Measurements from ENCODE around the gene HTR1A. TPM values are rescaled to one million over a fixed set of nuclear protein-coding genes. Genes with fewer than 3 reads are reported as not detected.

The HTR1A gene
- total RNA-seq (2021; fragmentation: NEBNext Ultra II Directional; extraction: Animal tissue kit (Norgen Biotek cat#: 25700)) (3.8 and 4.7 TPM in 2 replicates), polyA plus RNA-seq (2011; rRNA removed) (6.2 and 6.5 TPM in 2 replicates), polyA minus RNA-seq (2011; rRNA and poly(A)+ RNA removed) (5.6 and 8.3 TPM in 2 replicates)
- 4.2 TPM for polyA plus RNA-seq (2011; cell fraction: cytosol; rRNA removed)
- 5.5 TPM for polyA plus RNA-seq (2011; cell fraction: nucleus; rRNA removed)
- polyA plus RNA-seq (2012, experiment 1 of 2) = 3.8 to 8.1 TPM (median 4.4 TPM) in 4 replicates
- polyA plus RNA-seq (2012, experiment 2 of 2) = 3.0 TPM
- 1.6 TPM for polyA plus RNA-seq (2013, experiment 1 of 2)
- 1.8 TPM for polyA plus RNA-seq (2013, experiment 2 of 2)
- polyA minus RNA-seq (2011; cell fraction: cytosol; rRNA and poly(A)+ RNA removed) = 6.5 TPM
- polyA minus RNA-seq (2011; cell fraction: nucleus; rRNA and poly(A)+ RNA removed) = 7.9 TPM
- long read RNA-seq, experiment 1 = 0 reads
- long read RNA-seq, experiment 2 = 0 reads

DNA sequence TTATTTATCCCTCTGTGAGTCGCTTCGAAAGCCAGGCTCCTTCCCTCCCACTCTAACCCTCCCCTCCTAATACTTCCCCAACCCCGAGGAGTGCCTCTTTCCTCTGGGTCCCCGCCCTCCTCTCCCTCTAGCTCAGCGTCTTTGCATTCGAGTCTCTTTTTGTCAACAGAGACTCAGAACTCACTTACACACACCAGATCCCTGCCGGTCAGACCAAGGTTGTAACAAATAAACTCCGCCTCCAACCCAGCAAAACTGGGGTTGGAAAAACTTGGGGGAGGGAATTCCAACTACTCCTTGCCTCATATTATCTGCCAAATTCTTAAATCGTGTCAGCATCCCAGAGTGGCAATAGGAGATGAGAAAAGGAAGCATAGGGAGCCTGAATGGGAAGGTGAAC, at the start of gene HTR1A:
Gene HTR1A, minus strand, starts transcription at position 167 of the 400 bp plus-strand sequence. CDS start 726 bp downstream, outside the sequence.
- peak within 1 kb of the TSS; percentile 9 for H4K8ac ChIP-seq (ENCODE audit: extremely low read depth, insufficient read depth, low read length)
- no peak within 1 kb of the TSS for H3K14ac ChIP-seq (ENCODE audit: insufficient read length)
- no peak within 1 kb of the TSS for H2BK20ac ChIP-seq (ENCODE audit: low read length)
- peak within 1 kb of the TSS; percentile 50 to 64 (median 58) for H3K4me3 ChIP-seq (ENCODE audit: extremely low read depth in 1 of 4, insufficient read depth in 2 of 4, low read depth in 3 of 4, low read length in 4 of 4)
- H3K9ac ChIP-seq (replicated peaks in 1 of 4; ENCODE audit: extremely low read depth in 1 of 4, low read depth in 3 of 4, low read length in 3 of 4) = no peak within 1 kb of the TSS
- H3K23me2 ChIP-seq (ENCODE audit: low read depth, low read length) = peaks cover 6% of the 10 kb centered on the region; the same call in 1 of the 2 replicates
- peak within 1 kb of the TSS; percentile 48 for H4K91ac ChIP-seq (replicated peaks; ENCODE audit: insufficient read length, low read length)
- TF ChIP-seq, protein P1, sequence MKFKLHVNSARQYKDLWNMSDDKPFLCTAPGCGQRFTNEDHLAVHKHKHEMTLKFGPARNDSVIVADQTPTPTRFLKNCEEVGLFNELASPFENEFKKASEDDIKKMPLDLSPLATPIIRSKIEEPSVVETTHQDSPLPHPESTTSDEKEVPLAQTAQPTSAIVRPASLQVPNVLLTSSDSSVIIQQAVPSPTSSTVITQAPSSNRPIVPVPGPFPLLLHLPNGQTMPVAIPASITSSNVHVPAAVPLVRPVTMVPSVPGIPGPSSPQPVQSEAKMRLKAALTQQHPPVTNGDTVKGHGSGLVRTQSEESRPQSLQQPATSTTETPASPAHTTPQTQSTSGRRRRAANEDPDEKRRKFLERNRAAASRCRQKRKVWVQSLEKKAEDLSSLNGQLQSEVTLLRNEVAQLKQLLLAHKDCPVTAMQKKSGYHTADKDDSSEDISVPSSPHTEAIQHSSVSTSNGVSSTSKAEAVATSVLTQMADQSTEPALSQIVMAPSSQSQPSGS (IDR thresholded peaks at IDR 0.05; ENCODE audit: low read length) = no peak
- 0 out of 2 replicates have a peak, but pooled peaks have one; percentile 5 for TF ChIP-seq TAF1 (IDR thresholded peaks at IDR 0.05; ENCODE audit: low read depth, low read length)
- CTCF ChIA-PET (ENCODE audit: partially characterized antibody) = interaction anchor here (0.7 to 4.3 kb wide), 11 partner anchors 9 to 561 kb away, joined by 3 to 47 read pairs (median 4); no protein-coding TSS in a partner anchor
- POLR2A ChIA-PET (ENCODE audit: partially characterized antibody) = no interaction called here
- H3K4me2 ChIP-seq (ENCODE audit: insufficient read depth in 1 of 2, low read depth in 2 of 2, low read length in 2 of 2) = peak within 1 kb of the TSS; percentile 84 to 98
- no peak within 1 kb of the TSS for H2AK5ac ChIP-seq (ENCODE audit: low read depth, low read length)
- peak within 1 kb of the TSS; percentile 45 for H3K4ac ChIP-seq (replicated peaks; ENCODE audit: insufficient read length, low read depth, low read length)
- H2BK15ac ChIP-seq (ENCODE audit: low read length) = no peak within 1 kb of the TSS
- FAIRE-seq = no peak
- no peaks in the 10 kb centered on the region for H3K79me1 ChIP-seq (ENCODE audit: low read depth, low read length)
- no peak within 1 kb of the TSS; the same call in 1 of the 2 replicates for H3K18ac ChIP-seq (ENCODE audit: extremely low read depth, low read length)
- H3K23ac ChIP-seq (ENCODE audit: insufficient read length) = no peak within 1 kb of the TSS
- H3K36me3 ChIP-seq (ENCODE audit: control insufficient read depth in 2 of 4, insufficient read depth in 4 of 4, low read length in 3 of 4) = no peaks in the 10 kb centered on the region
- 13% methylated on average over 9 of the region's 9 CpGs; no CpG with 5 or more reads in 1 of the 2 experiments for WGBS, 2 experiments (ENCODE audit: extremely low coverage in 1 of 2, insufficient coverage in 1 of 2, insufficient read length in 1 of 2, insufficient replicate concordance in 2 of 2, low coverage in 1 of 2, low lambda C conversion rate in 2 of 2, missing lambda C conversion rate in 1 of 2)
- H3K27ac ChIP-seq (ENCODE audit: low read depth, low read length) = no peak within 1 kb of the TSS
- H2BK120ac ChIP-seq (replicated peaks; ENCODE audit: low read depth, low read length) = no peak within 1 kb of the TSS
- no peaks in the 10 kb centered on the region for H4K20me1 ChIP-seq (replicated peaks in 1 of 2; ENCODE audit: control insufficient read depth in 1 of 2, insufficient read depth in 2 of 2, low read length in 2 of 2)
- H3K9me3 ChIP-seq (ENCODE audit: insufficient read depth in 2 of 2, low read depth in 1 of 2, low read length in 1 of 2) = peaks cover 0 to 10% of the 10 kb centered on the region in 2 experiments; a peak in 2 of 4 replicates
- H3K27me3 ChIP-seq (replicated peaks in 1 of 4; ENCODE audit: control insufficient read depth in 3 of 4, extremely low read depth in 1 of 4, insufficient read depth in 3 of 4, low read length in 3 of 4) = peaks cover 5 to 33% (median 23%) of the 10 kb centered on the region in 4 experiments
- no peaks in the 10 kb centered on the region for H3K79me2 ChIP-seq (ENCODE audit: control insufficient read depth in 1 of 2, insufficient read depth in 2 of 2, low read length in 2 of 2)
- H3K4me1 ChIP-seq (replicated peaks in 1 of 4; ENCODE audit: control insufficient read depth in 3 of 4, insufficient read depth in 4 of 4, low read length in 3 of 4) = peaks cover 0 to 11% (median 4%) of the 10 kb centered on the region in 4 experiments; a peak in 5 of 7 replicates
- H3K56ac ChIP-seq (replicated peaks; ENCODE audit: insufficient read length, low read depth, low read length) = no peak within 1 kb of the TSS
- H4K5ac ChIP-seq (ENCODE audit: insufficient read length, low read depth, low read length) = no peak within 1 kb of the TSS
- H2AFZ ChIP-seq (ENCODE audit: low read length) = peak within 1 kb of the TSS; percentile 48; the same call in 1 of the 2 replicates
- peak within 1 kb of the TSS; percentile 78; the same call in 1 of the 2 replicates for H2BK12ac ChIP-seq (ENCODE audit: low read depth, low read length)
- peak in 1 of 2 experiments; percentile 48 for DNase-seq (ENCODE audit: low read depth in 1 of 2, low spot score in 2 of 2)
- H2BK5ac ChIP-seq (ENCODE audit: low read depth, low read length) = 0 out of 2 replicates have a peak within 1 kb of the TSS, but pooled peaks have one; percentile 8
